Testis (tissue), 2 donors: ENCODE measurements around the gene PPP1R7.

Source experiments
- POLR2A ChIP-seq: fragments of 450-650 bp; IDR thresholded peaks from one replicate; pipeline ENCODE4 v1.6.1; 2017; ENCODE audit warnings: antibody characterized with exemption, mild to moderate bottlenecking, moderate library complexity
- TF ChIP-seq, protein P1 (sequence below), 3 experiments: fragments of 450-650 bp in 2 of 3; fragments of 200-600 bp in 1 of 3; sonication (generic) in 1 of 3; IDR thresholded peaks; one replicate each; pipeline ENCODE4 v1.5.1; 2016 to 2019; ENCODE audit warnings: antibody characterized with exemption in 3 of 3, mild to moderate bottlenecking in 2 of 3, moderate library complexity in 1 of 3

DNA sequence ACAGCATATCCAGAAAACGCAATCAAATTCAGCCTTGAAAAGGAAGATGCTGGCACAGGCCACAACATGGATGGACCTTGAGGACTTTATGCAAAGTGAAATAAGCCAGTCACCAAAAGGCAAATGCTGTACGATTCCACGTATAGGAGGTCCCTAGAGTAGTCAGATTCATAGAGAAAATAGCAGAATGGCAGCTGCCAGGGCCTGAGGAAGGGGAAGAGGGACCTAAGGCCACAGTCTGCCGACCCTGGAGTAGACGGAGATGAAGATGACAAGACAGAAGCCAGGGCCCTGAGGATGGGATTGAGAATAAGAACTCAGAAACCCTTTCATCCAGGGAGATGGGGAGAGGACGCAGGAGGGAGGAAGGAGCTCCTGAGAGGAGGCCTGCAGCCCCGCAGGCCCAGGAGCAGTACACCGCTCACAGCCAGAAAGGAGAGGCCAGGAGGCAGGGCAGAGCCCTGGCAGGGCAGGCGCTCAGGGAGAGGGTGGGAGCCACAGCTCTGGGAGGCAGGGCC is 40.1 kb upstream of the PPP1R7 start:
- TF ChIP-seq, protein P1, sequence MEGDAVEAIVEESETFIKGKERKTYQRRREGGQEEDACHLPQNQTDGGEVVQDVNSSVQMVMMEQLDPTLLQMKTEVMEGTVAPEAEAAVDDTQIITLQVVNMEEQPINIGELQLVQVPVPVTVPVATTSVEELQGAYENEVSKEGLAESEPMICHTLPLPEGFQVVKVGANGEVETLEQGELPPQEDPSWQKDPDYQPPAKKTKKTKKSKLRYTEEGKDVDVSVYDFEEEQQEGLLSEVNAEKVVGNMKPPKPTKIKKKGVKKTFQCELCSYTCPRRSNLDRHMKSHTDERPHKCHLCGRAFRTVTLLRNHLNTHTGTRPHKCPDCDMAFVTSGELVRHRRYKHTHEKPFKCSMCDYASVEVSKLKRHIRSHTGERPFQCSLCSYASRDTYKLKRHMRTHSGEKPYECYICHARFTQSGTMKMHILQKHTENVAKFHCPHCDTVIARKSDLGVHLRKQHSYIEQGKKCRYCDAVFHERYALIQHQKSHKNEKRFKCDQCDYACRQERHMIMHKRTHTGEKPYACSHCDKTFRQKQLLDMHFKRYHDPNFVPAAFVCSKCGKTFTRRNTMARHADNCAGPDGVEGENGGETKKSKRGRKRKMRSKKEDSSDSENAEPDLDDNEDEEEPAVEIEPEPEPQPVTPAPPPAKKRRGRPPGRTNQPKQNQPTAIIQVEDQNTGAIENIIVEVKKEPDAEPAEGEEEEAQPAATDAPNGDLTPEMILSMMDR (IDR thresholded peaks at IDR 0.05), result no peak
- TF ChIP-seq POLR2A, result no peak
